Right lobe of liver (tissue), 4 donors: Measurements from ENCODE around the gene WDHD1.

ENCODE experiments used
- CTCF ChIP-seq, 4 donors: fragments of 200-600 bp in 3 of 4; fragments of 450-650 bp in 1 of 4; IDR thresholded peaks; one replicate each; pipeline versions ENCODE4 v1.5.1 to v1.8.0; 2016 to 2022; ENCODE audit warnings: antibody characterized with exemption in 4 of 4, mild to moderate bottlenecking in 2 of 4
- POLR2A ChIP-seq: fragments of 450-650 bp; IDR thresholded peaks from one replicate; pipeline ENCODE4 v1.6.1; 2017; ENCODE audit warnings: antibody characterized with exemption, mild to moderate bottlenecking
- donor health status: DM: no; HTN: no; CAD: no.
- donor health status: DM: no; HTN: no; CAD: no.
- donor health status: DM: no; HTN: yes; CAD: no.

GRCh38 chr14:55051423-55052268, 24.7 kb upstream of the WDHD1 start, which contains the start of gene MAPK1IP1L:
- TF ChIP-seq CTCF (IDR thresholded peaks at IDR 0.05) (peak; percentile 100), POLR2A (peak; percentile 99)
